Stomach (tissue), 4 donors: Measurements from ENCODE around the gene TGFB1.
"Not testable (repeated sequence)": the region's sequence is repeated elsewhere in the genome, so short reads cannot be mapped to it uniquely, and the experiment has no call there.

Experiments
- POLR2A ChIP-seq, 4 donors: fragments of 450-650 bp; IDR thresholded peaks; one replicate each; pipeline ENCODE4 v1.6.1; 2016; ENCODE audit warnings: antibody characterized with exemption in 4 of 4, control low read depth in 2 of 4, mild to moderate bottlenecking in 1 of 4, moderate library complexity in 1 of 4
- POLR2AphosphoS5 ChIP-seq, 3 donors: sonication (generic); formaldehyde crosslinking; IDR thresholded peaks; one replicate each; pipeline ENCODE4 v1.6.1; 2016; ENCODE audit warnings: antibody characterized with exemption in 3 of 3
- TF ChIP-seq, protein P1 (sequence below), 7 experiments: fragments of 450-650 bp in 4 of 7; fragments of 200-600 bp in 3 of 7; sonication (generic) in 3 of 7; IDR thresholded peaks; one replicate each; pipeline ENCODE4 v1.5.1; 2016 to 2019; ENCODE audit warnings: antibody characterized with exemption in 7 of 7, control low read depth in 2 of 7, mild to moderate bottlenecking in 1 of 7

DNA sequence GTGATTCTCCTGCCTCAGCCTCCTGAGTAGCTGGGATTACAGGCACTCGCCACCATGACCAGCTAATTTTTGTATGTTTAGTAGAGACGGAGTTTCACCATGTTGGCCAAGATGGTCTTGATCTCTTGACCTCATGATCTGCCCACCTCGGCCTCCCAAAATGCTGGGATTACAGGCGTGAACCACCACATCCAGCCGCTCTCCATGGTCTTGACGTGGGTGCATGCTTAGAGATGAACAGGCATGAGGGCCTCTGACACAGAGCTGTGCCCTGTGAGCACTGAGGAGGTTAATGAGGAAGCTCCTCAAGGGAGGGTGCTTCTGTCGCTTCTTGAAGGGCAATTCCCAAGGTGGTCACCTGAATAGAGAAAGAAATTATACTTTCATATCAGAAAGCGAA, 63.9 kb downstream of the TGFB1 start:
- TF ChIP-seq, protein P1, sequence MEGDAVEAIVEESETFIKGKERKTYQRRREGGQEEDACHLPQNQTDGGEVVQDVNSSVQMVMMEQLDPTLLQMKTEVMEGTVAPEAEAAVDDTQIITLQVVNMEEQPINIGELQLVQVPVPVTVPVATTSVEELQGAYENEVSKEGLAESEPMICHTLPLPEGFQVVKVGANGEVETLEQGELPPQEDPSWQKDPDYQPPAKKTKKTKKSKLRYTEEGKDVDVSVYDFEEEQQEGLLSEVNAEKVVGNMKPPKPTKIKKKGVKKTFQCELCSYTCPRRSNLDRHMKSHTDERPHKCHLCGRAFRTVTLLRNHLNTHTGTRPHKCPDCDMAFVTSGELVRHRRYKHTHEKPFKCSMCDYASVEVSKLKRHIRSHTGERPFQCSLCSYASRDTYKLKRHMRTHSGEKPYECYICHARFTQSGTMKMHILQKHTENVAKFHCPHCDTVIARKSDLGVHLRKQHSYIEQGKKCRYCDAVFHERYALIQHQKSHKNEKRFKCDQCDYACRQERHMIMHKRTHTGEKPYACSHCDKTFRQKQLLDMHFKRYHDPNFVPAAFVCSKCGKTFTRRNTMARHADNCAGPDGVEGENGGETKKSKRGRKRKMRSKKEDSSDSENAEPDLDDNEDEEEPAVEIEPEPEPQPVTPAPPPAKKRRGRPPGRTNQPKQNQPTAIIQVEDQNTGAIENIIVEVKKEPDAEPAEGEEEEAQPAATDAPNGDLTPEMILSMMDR (IDR thresholded peaks at IDR 0.05): not testable (repeated sequence)
- TF ChIP-seq POLR2A, POLR2AphosphoS5 (IDR thresholded peaks at IDR 0.05): not testable (repeated sequence)
